Measurements from ENCODE around the gene RGL2. TPM values are rescaled to one million over a fixed set of nuclear protein-coding genes. Genes with fewer than 3 reads are reported as not detected.

RGL2 gene
- total and polyA plus RNA-seq, 2 experiments from 2014 or later: 63.3 to 82.1 TPM

GRCh38 chr6:33317669-33318425 lies 19.1 kb upstream of the RGL2 start, which contains the start of gene ZBTB22:
Gene ZBTB22 (minus strand): TSS chr6:33317744. CDS start chr6:33316916, 828 bp downstream.
- no peaks in the 10 kb centered on the region for H3K9me2 ChIP-seq (replicated peaks; ENCODE audit: insufficient read depth)
- H3K79me2 ChIP-seq: peaks cover 34% of the 10 kb centered on the region
- H3K9me3 ChIP-seq (ENCODE audit: low read depth): no peaks in the 10 kb centered on the region
- H2AFZ ChIP-seq: peak within 1 kb of the TSS; percentile 12
- H3K4me2 ChIP-seq: peak within 1 kb of the TSS; percentile 78
- H3K4me1 ChIP-seq (ENCODE audit: insufficient read depth): peaks cover 15% of the 10 kb centered on the region
- no peaks in the 10 kb centered on the region for H3K27me3 ChIP-seq
- peak within 1 kb of the TSS; percentile 71 for H3K27ac ChIP-seq
- WGBS (ENCODE audit: low lambda C conversion rate, missing lambda C conversion rate): 2% methylated on average over 38 of the region's 44 CpGs
- H4K20me1 ChIP-seq (ENCODE audit: insufficient read depth, poor library complexity, severe bottlenecking): no peaks in the 10 kb centered on the region
- no peaks in the 10 kb centered on the region for H3K36me3 ChIP-seq (replicated peaks; ENCODE audit: insufficient read depth, low read depth)
- H3K4me3 ChIP-seq: peak within 1 kb of the TSS; percentile 24
- peak; percentile 100 for DNase-seq (ENCODE audit: low spot score)
- no peak for TF ChIP-seq EZH2phosphoT487 (IDR thresholded peaks at IDR 0.05; ENCODE audit: low read depth, severe bottlenecking, unreplicated experiment)
- TF ChIP-seq CTCF (IDR thresholded peaks at IDR 0.05; ENCODE audit: poor library complexity): no peak
- no peak for TF ChIP-seq EZH2 (IDR thresholded peaks at IDR 0.05; ENCODE audit: borderline replicate concordance)

- no peaks in the 10 kb centered on the region for H3K9me3 ChIP-seq (ENCODE audit: low read depth)
- H3K4me1 ChIP-seq (ENCODE audit: insufficient read depth): peaks cover 15% of the 10 kb centered on the region
- H3K4me3 ChIP-seq: peak overlapping the region; percentile 24
- WGBS (ENCODE audit: low lambda C conversion rate, missing lambda C conversion rate): 0% methylated on average over 16 of the region's 27 CpGs
- peak overlapping the region; percentile 71 for H3K27ac ChIP-seq
- H3K79me2 ChIP-seq: peaks cover 32% of the 10 kb centered on the region
- no peaks in the 10 kb centered on the region for H4K20me1 ChIP-seq (ENCODE audit: insufficient read depth, poor library complexity, severe bottlenecking)
- TF ChIP-seq EZH2 (IDR thresholded peaks at IDR 0.05; ENCODE audit: borderline replicate concordance) (no peak), EZH2phosphoT487 (IDR thresholded peaks at IDR 0.05; ENCODE audit: low read depth, severe bottlenecking, unreplicated experiment) (no peak), CTCF (IDR thresholded peaks at IDR 0.05; ENCODE audit: poor library complexity) (no peak)
- no peaks in the 10 kb centered on the region for H3K27me3 ChIP-seq
- no peak overlapping the region for H2AFZ ChIP-seq
- DNase-seq (ENCODE audit: low spot score): no peak
- no peaks in the 10 kb centered on the region for H3K36me3 ChIP-seq (replicated peaks; ENCODE audit: insufficient read depth, low read depth)
- peak overlapping the region; percentile 78 for H3K4me2 ChIP-seq
- no peaks in the 10 kb centered on the region for H3K9me2 ChIP-seq (replicated peaks; ENCODE audit: insufficient read depth)
These were observed 18.6 kb upstream of the RGL2 start for GRCh38 chr6:33317419-33317668.

GRCh38 chr6:33316603-33317418 lies 18.1 kb upstream of the RGL2 start:
- Histone ChIP-seq H3K4me2 (peak overlapping the region; percentile 78), H3K9me2 (replicated peaks; ENCODE audit: insufficient read depth) (no peaks in the 10 kb centered on the region), H3K4me3 (peak overlapping the region; percentile 24), H3K79me2 (peaks cover 31% of the 10 kb centered on the region), H3K9me3 (ENCODE audit: low read depth) (no peaks in the 10 kb centered on the region), H3K36me3 (replicated peaks; ENCODE audit: insufficient read depth, low read depth) (no peaks in the 10 kb centered on the region), H3K27me3 (no peaks in the 10 kb centered on the region), H3K27ac (peak overlapping the region; percentile 35), H2AFZ (no peak overlapping the region), H4K20me1 (ENCODE audit: insufficient read depth, poor library complexity, severe bottlenecking) (no peaks in the 10 kb centered on the region), H3K4me1 (ENCODE audit: insufficient read depth) (peaks cover 14% of the 10 kb centered on the region)
- DNase-seq (ENCODE audit: low spot score): no peak
- no peak for TF ChIP-seq EZH2phosphoT487 (IDR thresholded peaks at IDR 0.05; ENCODE audit: low read depth, severe bottlenecking, unreplicated experiment)
- no peak for TF ChIP-seq CTCF (IDR thresholded peaks at IDR 0.05; ENCODE audit: poor library complexity)
- no peak for TF ChIP-seq EZH2 (IDR thresholded peaks at IDR 0.05; ENCODE audit: borderline replicate concordance)
- 87% methylated on average over 18 of the region's 19 CpGs for WGBS (ENCODE audit: low lambda C conversion rate, missing lambda C conversion rate)
